ENCODE data around the gene LEPROT. TPM values are rescaled to one million over a fixed set of nuclear protein-coding genes. Genes with fewer than 3 reads are reported as not detected.
"Not testable (repeated sequence)": the region's sequence is repeated elsewhere in the genome, so short reads cannot be mapped to it uniquely, and the experiment has no call there.

Gene LEPROT
- total RNA-seq, 4 donors from 2014 or later = 70.1 to 159 (median 94.2) TPM

DNA sequence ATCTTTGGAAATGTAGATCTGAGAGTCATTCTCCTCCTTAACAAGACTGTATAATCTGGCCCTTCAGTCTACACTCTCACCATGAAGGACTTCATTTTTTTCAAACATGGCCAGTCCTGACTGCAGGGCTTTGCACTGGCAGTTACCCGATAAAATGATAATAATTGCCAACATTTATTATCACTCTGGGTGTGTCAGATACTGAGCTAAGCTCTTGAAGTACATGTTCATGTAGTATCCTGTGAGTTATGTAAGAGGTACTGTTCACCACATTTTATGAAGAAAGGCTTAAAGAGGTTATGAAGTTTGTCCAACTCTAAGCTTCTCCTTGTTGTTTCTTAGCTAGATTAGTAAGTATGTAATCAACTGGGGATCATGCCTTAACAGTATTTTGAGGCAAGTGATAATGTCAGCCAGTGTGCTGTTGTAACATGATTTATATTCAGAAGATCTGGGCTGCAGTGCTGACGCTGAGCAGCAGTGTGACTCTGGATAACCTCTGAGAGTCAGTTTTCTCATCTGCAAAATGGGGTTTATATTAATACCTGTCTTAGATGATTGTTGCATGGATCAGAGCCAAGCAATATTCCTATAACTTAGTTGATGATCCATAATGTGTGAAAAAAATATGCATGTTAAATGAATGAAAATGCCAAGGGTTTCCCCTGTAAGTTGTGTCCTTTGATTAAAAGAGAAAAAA lies 42.1 kb upstream of the LEPROT start:
- Histone ChIP-seq H3K27me3 (no peaks in the 10 kb centered on the region), H3K27ac (no peak overlapping the region), H3K36me3 (no peaks in the 10 kb centered on the region), H3K4me1 (no peaks in the 10 kb centered on the region), H3K4me3 (replicated peaks in 1 of 3) (no peak overlapping the region), H3K9me3 (no peaks in the 10 kb centered on the region)
- 95 to 99% methylated on average over 2 of the region's 2 CpGs for WGBS, 2 donors
- TF ChIP-seq POLR2A (IDR thresholded peaks at IDR 0.05) = no peak
- TF ChIP-seq, protein P1, sequence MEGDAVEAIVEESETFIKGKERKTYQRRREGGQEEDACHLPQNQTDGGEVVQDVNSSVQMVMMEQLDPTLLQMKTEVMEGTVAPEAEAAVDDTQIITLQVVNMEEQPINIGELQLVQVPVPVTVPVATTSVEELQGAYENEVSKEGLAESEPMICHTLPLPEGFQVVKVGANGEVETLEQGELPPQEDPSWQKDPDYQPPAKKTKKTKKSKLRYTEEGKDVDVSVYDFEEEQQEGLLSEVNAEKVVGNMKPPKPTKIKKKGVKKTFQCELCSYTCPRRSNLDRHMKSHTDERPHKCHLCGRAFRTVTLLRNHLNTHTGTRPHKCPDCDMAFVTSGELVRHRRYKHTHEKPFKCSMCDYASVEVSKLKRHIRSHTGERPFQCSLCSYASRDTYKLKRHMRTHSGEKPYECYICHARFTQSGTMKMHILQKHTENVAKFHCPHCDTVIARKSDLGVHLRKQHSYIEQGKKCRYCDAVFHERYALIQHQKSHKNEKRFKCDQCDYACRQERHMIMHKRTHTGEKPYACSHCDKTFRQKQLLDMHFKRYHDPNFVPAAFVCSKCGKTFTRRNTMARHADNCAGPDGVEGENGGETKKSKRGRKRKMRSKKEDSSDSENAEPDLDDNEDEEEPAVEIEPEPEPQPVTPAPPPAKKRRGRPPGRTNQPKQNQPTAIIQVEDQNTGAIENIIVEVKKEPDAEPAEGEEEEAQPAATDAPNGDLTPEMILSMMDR (IDR thresholded peaks at IDR 0.05) = no peak
- no peak for DNase-seq
- intact Hi-C loops (cut with DNase I) = no loop called here

DNA sequence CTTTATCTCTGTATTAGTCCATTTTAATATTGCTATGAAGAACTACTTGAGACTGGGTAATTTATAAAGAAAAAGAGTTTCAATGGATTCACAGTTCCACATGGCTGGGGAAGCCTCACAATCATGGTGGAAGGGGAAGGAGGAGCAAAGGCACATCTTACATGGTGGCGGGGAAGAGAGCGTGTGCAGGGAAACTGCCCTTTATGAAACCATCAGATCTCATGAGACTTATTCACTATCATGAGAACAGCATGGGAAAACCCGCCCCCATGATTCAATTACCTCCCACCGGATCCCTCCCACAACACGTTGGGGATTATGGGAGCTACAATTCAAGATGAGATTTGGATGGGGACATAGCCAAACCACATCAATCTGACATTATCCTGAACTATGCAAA lies 36.0 kb upstream of the LEPROT start:
- DNase-seq; intact Hi-C loops (cut with DNase I); H3K9me3 ChIP-seq; H3K27me3 ChIP-seq; H3K27ac ChIP-seq; H3K4me1 ChIP-seq; H3K36me3 ChIP-seq; H3K4me3 ChIP-seq (replicated peaks in 1 of 3): not testable (repeated sequence)
- WGBS, 2 donors = 88 to 94% methylated on average over 5 of the region's 5 CpGs

DNA sequence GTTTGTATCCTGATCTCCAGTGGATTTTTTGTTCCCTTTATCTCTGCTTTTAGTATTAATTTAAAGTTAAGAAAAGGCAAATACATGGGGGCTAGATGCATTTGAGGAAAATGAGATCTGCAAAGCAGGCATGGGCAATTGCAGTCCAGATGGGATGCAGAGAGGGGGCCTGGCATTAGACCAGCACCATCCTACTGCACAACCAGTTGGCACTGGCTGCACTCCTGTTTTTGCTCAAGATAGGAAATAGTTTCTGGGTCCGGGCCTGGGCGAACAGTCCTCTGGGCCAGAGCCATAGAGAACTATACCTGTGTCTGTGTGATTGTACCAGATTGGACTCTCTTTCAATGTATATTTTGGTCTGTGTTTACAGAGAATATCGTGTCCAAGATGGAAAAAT lies 34.0 kb upstream of the LEPROT start:
- H3K27ac ChIP-seq = no peak overlapping the region
- no peak for TF ChIP-seq POLR2A (IDR thresholded peaks at IDR 0.05)
- TF ChIP-seq, protein P1 (IDR thresholded peaks at IDR 0.05) = no peak
- 87 to 91% methylated on average over 3 of the region's 3 CpGs for WGBS, 2 donors

DNA sequence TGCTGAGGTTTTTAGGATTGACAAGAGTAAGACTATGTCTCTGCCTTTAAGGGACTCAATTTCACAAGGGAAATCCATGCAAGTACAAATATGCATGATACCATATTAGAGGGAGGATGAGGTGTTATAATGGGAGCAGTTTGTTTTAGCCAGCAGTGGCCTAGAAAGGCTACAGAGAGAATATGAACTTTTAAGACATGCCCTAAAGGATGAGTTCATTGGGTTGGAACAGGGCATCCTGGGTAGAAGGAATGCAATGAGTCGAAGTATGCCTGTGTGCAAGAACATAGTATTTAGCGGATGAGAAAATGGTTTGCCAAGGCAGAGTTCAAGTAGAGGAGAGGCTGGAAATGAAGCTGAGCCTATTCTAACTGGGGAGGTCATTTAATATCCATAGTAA lies 32.6 kb upstream of the LEPROT start:
- Histone ChIP-seq H3K27ac (no peak overlapping the region), H3K36me3 (no peaks in the 10 kb centered on the region), H3K4me1 (no peaks in the 10 kb centered on the region), H3K9me3 (no peaks in the 10 kb centered on the region), H3K27me3 (no peaks in the 10 kb centered on the region), H3K4me3 (replicated peaks in 1 of 3) (no peak overlapping the region)
- 65 to 76% methylated on average over 2 of the region's 2 CpGs for WGBS, 2 donors
- DNase-seq = no peak
- intact Hi-C loops (cut with DNase I) = no loop called here
- TF ChIP-seq, protein P1 (IDR thresholded peaks at IDR 0.05) = no peak
- no peak for TF ChIP-seq POLR2A (IDR thresholded peaks at IDR 0.05)

More for the DNA sequence above, 34.0 kb upstream of the LEPROT start:
- intact Hi-C loops (cut with DNase I) = no loop called here
- no peak overlapping the region for H3K4me3 ChIP-seq (replicated peaks in 1 of 3)
- no peaks in the 10 kb centered on the region for H3K36me3 ChIP-seq
- H3K9me3 ChIP-seq = no peaks in the 10 kb centered on the region
- no peaks in the 10 kb centered on the region for H3K27me3 ChIP-seq
- DNase-seq = no peak
- no peaks in the 10 kb centered on the region for H3K4me1 ChIP-seq

DNA sequence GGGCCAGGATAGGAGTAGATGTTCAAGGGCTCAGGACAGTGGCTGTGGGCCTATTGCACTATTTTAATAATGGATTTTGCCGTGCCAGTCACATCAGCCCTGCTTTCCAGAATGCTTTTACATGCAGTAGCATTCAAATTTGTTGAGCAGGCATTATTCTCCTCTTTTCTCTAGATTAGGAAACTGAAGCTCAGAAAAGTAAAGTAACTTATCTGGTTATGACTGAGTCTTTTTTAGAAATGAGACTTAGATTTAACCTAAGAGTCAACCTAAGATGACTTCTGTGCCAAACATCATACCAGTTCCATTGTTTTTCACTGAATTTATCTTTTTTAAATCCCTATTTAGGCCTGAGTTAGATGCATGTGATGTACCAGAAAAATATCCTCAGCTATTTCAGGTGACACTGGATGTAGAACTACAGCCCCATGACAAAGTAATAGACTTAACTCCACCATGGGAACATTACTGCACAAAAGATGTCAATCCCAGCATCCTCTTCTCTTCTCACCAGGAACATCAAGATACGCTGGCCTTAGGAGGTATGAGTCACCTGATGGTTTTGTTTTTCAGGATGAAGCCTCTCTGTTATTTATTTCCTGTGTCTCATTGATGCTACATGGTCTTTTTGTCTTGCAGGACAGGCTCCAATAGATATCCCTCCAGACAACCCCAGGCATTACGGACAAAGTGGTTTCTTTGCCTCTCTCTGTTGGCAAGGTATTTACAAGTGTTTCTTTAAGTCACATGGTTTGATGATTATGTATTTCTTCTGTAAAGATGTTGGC lies 31.4 kb upstream of the LEPROT start:
- Histone ChIP-seq H3K27me3 (no peaks in the 10 kb centered on the region), H3K4me3 (replicated peaks in 1 of 3) (no peak overlapping the region), H3K9me3 (no peaks in the 10 kb centered on the region), H3K36me3 (no peaks in the 10 kb centered on the region), H3K27ac (no peak overlapping the region), H3K4me1 (no peaks in the 10 kb centered on the region)
- WGBS, 2 donors = 91 to 92% methylated on average over 3 of the region's 3 CpGs
- TF ChIP-seq, protein P1 (IDR thresholded peaks at IDR 0.05) = no peak
- no peak for TF ChIP-seq POLR2A (IDR thresholded peaks at IDR 0.05)
- DNase-seq = no peak
- intact Hi-C loops (cut with DNase I) = no loop called here
